GM21723 (cell line): ENCODE measurements around the gene C19orf25.
"Not testable (repeated sequence)": the region's sequence is repeated elsewhere in the genome, so short reads cannot be mapped to it uniquely, and the experiment has no call there.

Experiments
- ATAC-seq: cut with Tn5 transposase; IDR thresholded peaks from one replicate; pipeline ENCODE4 v1.9.1; 2021; ENCODE audit warnings: mild to moderate bottlenecking, moderate library complexity; ENCODE audit not compliant: unreplicated experiment

Gene C19orf25

GRCh38 chr19:1478934-1479707 is at the start of gene C19orf25:
Gene C19orf25 (minus strand): TSS chr19:1479215. CDS start chr19:1478903, 312 bp downstream.
- ATAC-seq, result peak; percentile 73

- ATAC-seq, result no peak
Measured at GRCh38 chr19:1527650-1528309, 48.8 kb upstream of the C19orf25 start.

- ATAC-seq, result no peak
Measured at GRCh38 chr19:1526979-1527649, 48.1 kb upstream of the C19orf25 start.

GRCh38 chr19:1526066-1526778 is 47.2 kb upstream of the C19orf25 start:
- ATAC-seq, result no peak

- no peak for ATAC-seq
Measured at GRCh38 chr19:1525343-1525742, 46.3 kb upstream of the C19orf25 start.

- no peak for ATAC-seq
Measured at GRCh38 chr19:1524972-1525325, 45.9 kb upstream of the C19orf25 start.

- ATAC-seq, result no peak
Measured at GRCh38 chr19:1524287-1524971, 45.4 kb upstream of the C19orf25 start.

GRCh38 chr19:1523412-1524286 is 44.6 kb upstream of the C19orf25 start, which contains the start of gene PLK5:
Gene PLK5 (plus strand): TSS chr19:1524077. CDS start chr19:1526997, 2,920 bp downstream.
- no peak for ATAC-seq

- ATAC-seq, result no peak
Measured at GRCh38 chr19:1522838-1523237, 43.8 kb upstream of the C19orf25 start.

- no peak for ATAC-seq
Measured at GRCh38 chr19:1522061-1522460, 43.0 kb upstream of the C19orf25 start.

GRCh38 chr19:1521636-1522035 is 42.6 kb upstream of the C19orf25 start:
- ATAC-seq, result no peak

GRCh38 chr19:1520203-1520780 is 41.3 kb upstream of the C19orf25 start:
- ATAC-seq, result no peak

- not testable (repeated sequence) for ATAC-seq
Measured at GRCh38 chr19:1519802-1520201, 40.8 kb upstream of the C19orf25 start.

GRCh38 chr19:1518471-1518870 is 39.5 kb upstream of the C19orf25 start:
- ATAC-seq, result no peak

GRCh38 chr19:1516395-1516753 is 37.4 kb upstream of the C19orf25 start:
- no peak for ATAC-seq

GRCh38 chr19:1514986-1515721 is 36.1 kb upstream of the C19orf25 start:
- ATAC-seq, result no peak

GRCh38 chr19:1514295-1514661 is 35.3 kb upstream of the C19orf25 start:
- ATAC-seq, result no peak

GRCh38 chr19:1513499-1514294 is 34.7 kb upstream of the C19orf25 start:
- no peak for ATAC-seq
